ENCODE data around the gene EHD3.

Gene EHD3

GRCh38 chr2:31236433-31237205 is 2.7 kb downstream of the EHD3 start:
- H3K9me3 Mint-ChIP-seq: no peaks in the 10 kb centered on the region
- H3K36me3 Mint-ChIP-seq (ENCODE audit: low read depth): no peaks in the 10 kb centered on the region
- H3K4me1 Mint-ChIP-seq (ENCODE audit: low read depth): peaks cover 16% of the 10 kb centered on the region
- H3K27me3 Mint-ChIP-seq (ENCODE audit: low read depth): peaks cover 4% of the 10 kb centered on the region
- H3K4me3 Mint-ChIP-seq: no peak overlapping the region
- no peak overlapping the region for H3K27ac Mint-ChIP-seq

GRCh38 chr2:31237348-31238017 is 3.5 kb downstream of the EHD3 start:
- Mint-ChIP-seq H3K4me1 (ENCODE audit: low read depth) (peaks cover 18% of the 10 kb centered on the region), H3K9me3 (no peaks in the 10 kb centered on the region), H3K36me3 (ENCODE audit: low read depth) (no peaks in the 10 kb centered on the region), H3K27me3 (ENCODE audit: low read depth) (no peaks in the 10 kb centered on the region), H3K27ac (no peak overlapping the region), H3K4me3 (no peak overlapping the region)

DNA sequence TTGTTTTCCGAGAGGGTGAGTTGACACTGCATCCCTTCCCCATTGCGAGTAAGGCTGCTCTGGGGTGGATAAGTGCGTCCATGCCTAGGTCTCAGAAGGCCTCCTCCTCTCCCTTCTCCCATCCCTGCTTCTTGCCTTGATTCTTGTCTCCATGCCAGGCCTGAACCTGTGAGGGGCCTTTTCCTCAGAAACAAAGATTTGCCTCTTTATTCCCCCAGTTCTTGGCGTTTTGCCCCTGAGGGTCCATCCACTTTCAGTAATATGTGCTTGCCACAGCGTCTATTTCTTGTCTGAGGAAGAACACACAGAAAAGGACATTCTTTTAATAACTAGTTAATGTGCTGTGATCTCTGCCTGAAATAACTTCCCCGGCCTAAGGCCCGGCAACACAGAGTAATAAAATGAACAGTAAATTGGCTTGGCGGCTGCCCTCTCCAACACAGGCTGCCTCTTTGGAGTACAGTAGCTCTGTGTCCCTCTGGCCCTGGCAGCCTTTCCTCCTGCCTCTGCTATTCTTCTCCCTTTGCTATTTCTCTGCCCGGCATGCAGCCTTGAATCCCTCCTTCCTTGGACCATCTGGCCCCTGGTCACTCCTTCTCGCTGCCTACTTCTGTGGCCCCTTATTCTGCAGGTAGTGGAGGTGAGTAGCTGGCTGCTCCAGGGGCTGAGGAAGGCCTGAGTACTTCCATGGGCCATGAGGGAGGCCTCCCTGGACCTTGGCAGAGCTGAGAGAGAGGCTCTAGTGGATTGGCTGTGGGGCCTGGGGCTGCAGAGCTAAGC is 4.4 kb downstream of the EHD3 start:
- Mint-ChIP-seq H3K4me1 (ENCODE audit: low read depth) (peaks cover 14% of the 10 kb centered on the region), H3K4me3 (no peak overlapping the region), H3K27me3 (ENCODE audit: low read depth) (no peaks in the 10 kb centered on the region), H3K36me3 (ENCODE audit: low read depth) (no peaks in the 10 kb centered on the region), H3K27ac (no peak overlapping the region), H3K9me3 (no peaks in the 10 kb centered on the region)

GRCh38 chr2:31238906-31239592 is 5.1 kb downstream of the EHD3 start:
- Mint-ChIP-seq H3K9me3 (no peaks in the 10 kb centered on the region), H3K4me3 (no peak overlapping the region), H3K27me3 (ENCODE audit: low read depth) (no peaks in the 10 kb centered on the region), H3K4me1 (ENCODE audit: low read depth) (peaks cover 9% of the 10 kb centered on the region), H3K36me3 (ENCODE audit: low read depth) (no peaks in the 10 kb centered on the region), H3K27ac (no peak overlapping the region)

DNA sequence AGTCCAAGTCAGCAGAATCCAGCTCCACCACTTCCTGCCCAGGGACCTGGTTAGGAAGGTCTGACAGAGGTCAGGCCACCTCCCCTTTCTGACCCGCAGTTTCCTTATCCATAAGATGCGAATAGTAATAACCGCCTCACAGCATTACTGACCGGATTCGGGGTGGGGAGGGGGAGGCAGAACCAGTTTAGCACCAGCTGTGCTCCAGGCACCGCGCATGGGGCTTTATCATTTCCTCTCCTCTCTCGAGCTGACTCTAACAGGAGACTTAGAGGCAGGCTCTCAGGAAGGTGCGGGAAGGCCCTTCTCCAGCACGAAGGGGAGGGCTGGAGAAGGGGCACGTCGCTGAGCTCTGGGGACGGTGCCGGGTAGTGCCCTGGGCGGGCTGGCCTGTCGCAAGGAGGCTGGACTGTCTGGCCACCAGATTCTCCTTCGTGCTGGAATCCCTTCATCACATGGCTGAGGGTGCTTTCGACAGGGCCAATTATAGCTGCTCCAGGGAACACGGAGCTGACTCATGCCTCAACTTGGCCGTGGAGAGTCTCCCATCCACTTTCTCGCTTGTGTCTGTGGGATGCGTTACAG is 5.7 kb downstream of the EHD3 start:
- Mint-ChIP-seq H3K9me3 (no peaks in the 10 kb centered on the region), H3K4me3 (no peak overlapping the region), H3K36me3 (ENCODE audit: low read depth) (no peaks in the 10 kb centered on the region), H3K27ac (no peak overlapping the region), H3K27me3 (ENCODE audit: low read depth) (no peaks in the 10 kb centered on the region), H3K4me1 (ENCODE audit: low read depth) (peaks cover 9% of the 10 kb centered on the region)

DNA sequence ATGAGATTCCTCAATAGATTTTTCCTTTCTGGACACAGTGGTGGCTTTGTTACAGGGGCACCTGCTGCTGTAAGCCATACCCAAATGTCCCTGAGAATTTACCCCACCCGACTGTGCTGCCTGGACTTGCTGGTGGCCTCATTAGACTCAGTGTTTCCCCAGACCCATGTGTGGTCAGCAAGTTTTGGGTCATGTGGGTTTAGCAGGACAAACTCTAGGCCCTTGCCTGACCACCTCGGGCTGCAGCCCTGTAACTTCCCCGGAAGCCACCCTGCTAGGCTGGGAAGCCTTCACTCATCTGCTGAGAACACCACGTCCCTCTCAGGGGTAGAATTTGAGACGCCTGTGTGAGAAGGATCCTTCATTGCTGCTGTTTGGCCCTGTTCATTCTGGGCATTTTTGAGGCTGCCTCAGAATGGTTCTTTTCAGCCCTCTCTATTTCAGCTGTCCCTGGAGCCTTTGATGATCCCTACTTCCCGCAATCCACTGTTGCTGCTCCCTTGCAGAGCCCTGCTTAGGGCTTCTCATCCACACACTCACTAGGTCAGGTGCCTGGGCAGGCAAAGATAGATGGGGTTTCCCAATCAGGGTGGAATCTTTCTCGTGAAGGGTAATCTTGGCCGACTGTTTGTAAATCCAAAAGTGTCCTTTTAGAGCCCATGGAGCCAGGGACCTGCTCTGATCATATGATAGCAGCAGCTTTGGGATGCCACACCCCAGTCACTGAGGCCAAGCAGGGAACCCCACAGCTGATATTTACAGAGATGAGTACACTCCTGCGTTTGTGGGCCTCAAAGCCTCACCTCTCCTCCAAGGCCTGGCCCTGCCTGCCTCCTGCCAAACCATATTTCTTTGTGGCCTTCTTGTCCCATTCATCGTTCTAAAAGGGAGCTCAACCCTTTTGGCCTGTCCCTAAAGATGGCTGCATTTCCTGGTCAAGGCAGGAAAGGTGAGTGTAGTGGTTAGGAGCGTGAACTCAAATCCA is 6.7 kb downstream of the EHD3 start:
- Mint-ChIP-seq H3K4me1 (ENCODE audit: low read depth) (peaks cover 7% of the 10 kb centered on the region), H3K27ac (no peak overlapping the region), H3K27me3 (ENCODE audit: low read depth) (no peaks in the 10 kb centered on the region), H3K9me3 (no peaks in the 10 kb centered on the region), H3K4me3 (no peak overlapping the region), H3K36me3 (ENCODE audit: low read depth) (no peaks in the 10 kb centered on the region)

- H3K4me1 Mint-ChIP-seq (ENCODE audit: low read depth): peaks cover 7% of the 10 kb centered on the region
- H3K27ac Mint-ChIP-seq: no peak overlapping the region
Measured at GRCh38 chr2:31241625-31242270, 7.8 kb downstream of the EHD3 start.

GRCh38 chr2:31243053-31243452 is 9.1 kb downstream of the EHD3 start:
- no peaks in the 10 kb centered on the region for H3K27me3 Mint-ChIP-seq (ENCODE audit: low read depth)
- H3K27ac Mint-ChIP-seq: no peak overlapping the region
- no peaks in the 10 kb centered on the region for H3K9me3 Mint-ChIP-seq
- H3K4me3 Mint-ChIP-seq: no peak overlapping the region
- H3K4me1 Mint-ChIP-seq (ENCODE audit: low read depth): peaks cover 7% of the 10 kb centered on the region
- H3K36me3 Mint-ChIP-seq (ENCODE audit: low read depth): no peaks in the 10 kb centered on the region

More at GRCh38 chr2:31241625-31242270, 7.8 kb downstream of the EHD3 start:
- no peaks in the 10 kb centered on the region for H3K27me3 Mint-ChIP-seq (ENCODE audit: low read depth)
- H3K4me3 Mint-ChIP-seq: no peak overlapping the region
- no peaks in the 10 kb centered on the region for H3K9me3 Mint-ChIP-seq
- H3K36me3 Mint-ChIP-seq (ENCODE audit: low read depth): no peaks in the 10 kb centered on the region

GRCh38 chr2:31244101-31244500 is 10.1 kb downstream of the EHD3 start:
- Mint-ChIP-seq H3K27ac (no peak overlapping the region), H3K4me3 (no peak overlapping the region), H3K36me3 (ENCODE audit: low read depth) (no peaks in the 10 kb centered on the region), H3K9me3 (no peaks in the 10 kb centered on the region), H3K4me1 (ENCODE audit: low read depth) (peaks cover 7% of the 10 kb centered on the region), H3K27me3 (ENCODE audit: low read depth) (no peaks in the 10 kb centered on the region)

GRCh38 chr2:31246184-31246852 is 12.4 kb downstream of the EHD3 start:
- Mint-ChIP-seq H3K27ac (no peak overlapping the region), H3K4me3 (no peak overlapping the region), H3K27me3 (ENCODE audit: low read depth) (no peaks in the 10 kb centered on the region), H3K36me3 (ENCODE audit: low read depth) (no peaks in the 10 kb centered on the region), H3K4me1 (ENCODE audit: low read depth) (peaks cover 4% of the 10 kb centered on the region), H3K9me3 (no peaks in the 10 kb centered on the region)

DNA sequence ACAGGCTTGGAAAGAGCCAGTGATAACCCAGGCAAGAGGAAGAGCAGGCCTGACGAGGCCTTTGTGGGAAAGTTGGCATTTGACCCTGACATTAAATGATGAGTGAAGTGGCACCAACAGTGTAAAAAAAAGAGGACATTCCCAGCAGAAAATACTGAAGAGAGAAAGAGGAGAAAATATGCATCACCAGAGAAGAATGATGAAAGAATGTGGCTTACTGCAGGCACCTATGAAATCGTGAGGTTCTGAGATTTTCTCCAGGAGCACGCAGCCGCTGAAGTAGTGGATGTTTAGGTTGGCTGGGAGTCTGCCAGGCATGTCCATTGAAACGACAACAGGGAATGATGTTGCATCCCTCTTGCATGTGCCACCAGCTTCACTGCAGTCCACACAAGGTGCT is 13.8 kb downstream of the EHD3 start:
- H3K27ac Mint-ChIP-seq: no peak overlapping the region
- H3K9me3 Mint-ChIP-seq: no peaks in the 10 kb centered on the region
- H3K27me3 Mint-ChIP-seq (ENCODE audit: low read depth): no peaks in the 10 kb centered on the region
- no peak overlapping the region for H3K4me3 Mint-ChIP-seq
- no peaks in the 10 kb centered on the region for H3K36me3 Mint-ChIP-seq (ENCODE audit: low read depth)
- no peaks in the 10 kb centered on the region for H3K4me1 Mint-ChIP-seq (ENCODE audit: low read depth)

GRCh38 chr2:31248139-31248538 is 14.2 kb downstream of the EHD3 start:
- Mint-ChIP-seq H3K4me1 (ENCODE audit: low read depth) (no peaks in the 10 kb centered on the region), H3K27me3 (ENCODE audit: low read depth) (no peaks in the 10 kb centered on the region), H3K36me3 (ENCODE audit: low read depth) (no peaks in the 10 kb centered on the region), H3K4me3 (no peak overlapping the region), H3K9me3 (no peaks in the 10 kb centered on the region), H3K27ac (no peak overlapping the region)

Data from T-helper 1 cell treated with Interleukin-12 subunit alpha and Interleukin-12 subunit beta and Interleukin-4 antibody, amounts not matched to agents 30 μg/mL and 1 μg/mL, for 36 hours (primary cell).